Kidney epithelial cell (primary cell): Measurements from ENCODE around the gene COX6B1. TPM values are rescaled to one million over a fixed set of nuclear protein-coding genes. Genes with fewer than 3 reads are reported as not detected.

Experiments used
- DNase-seq: peaks from one replicate; pipeline ENCODE4 v3.0.0-alpha.2; 2010; ENCODE audit warnings: low read depth
- H3K27me3 ChIP-seq: 2 replicates; pipeline ENCODE4 v1.6.0; 2011; ENCODE audit warnings: low read length; ENCODE audit not compliant: control insufficient read depth, insufficient read depth
- H3K36me3 ChIP-seq: 2 replicates; pipeline ENCODE4 v1.5.1; 2011; ENCODE audit warnings: low read length; ENCODE audit not compliant: control insufficient read depth, insufficient read depth
- H3K4me3 ChIP-seq: 2 replicates; pipeline ENCODE4 v1.5.1; 2011; ENCODE audit warnings: low read depth, mild to moderate bottlenecking, control low read depth, low read length
- CTCF ChIP-seq: IDR thresholded peaks from 2 replicates; pipeline ENCODE4 v1.5.1; 2011; ENCODE audit warnings: mild to moderate bottlenecking, moderate library complexity, low read length, control low read depth, inconsistent platforms; ENCODE audit not compliant: insufficient read depth, poor library complexity, severe bottlenecking
- total RNA-seq: library from RNA; depleted of rRNA; stranded (reverse); fragments of >200 nt; gene quantifications from 2 replicates; pipeline ENCODE4 v1.2.3, GENCODE V29; 2015

COX6B1 gene
- total RNA-seq, 1 donor from 2014 or later, result 569 TPM

- Histone ChIP-seq H3K36me3 (no peaks in the 10 kb centered on the region), H3K4me3 (no peak overlapping the region), H3K27me3 (no peaks in the 10 kb centered on the region)
- no peak for DNase-seq
- peak; percentile 99 for TF ChIP-seq CTCF
These were observed 45.9 kb downstream of the COX6B1 start for GRCh38 chr19:35693835-35694599.

- H3K27me3 ChIP-seq, result no peaks in the 10 kb centered on the region
- H3K4me3 ChIP-seq, result no peak overlapping the region
- no peak for DNase-seq
- H3K36me3 ChIP-seq, result no peaks in the 10 kb centered on the region
- no peak for TF ChIP-seq CTCF
These were observed 47.8 kb downstream of the COX6B1 start for GRCh38 chr19:35695895-35696422.

GRCh38 chr19:35696835-35697234 lies 48.7 kb downstream of the COX6B1 start:
- Histone ChIP-seq H3K27me3 (no peaks in the 10 kb centered on the region), H3K36me3 (no peaks in the 10 kb centered on the region), H3K4me3 (no peak overlapping the region)
- no peak for DNase-seq
- no peak for TF ChIP-seq CTCF

GRCh38 chr19:35702223-35703012 lies 54.3 kb downstream of the COX6B1 start:
- TF ChIP-seq CTCF, result no peak
- H3K27me3 ChIP-seq, result peaks cover 4% of the 10 kb centered on the region
- peak; percentile 93 for DNase-seq
- peak overlapping the region; percentile 38 for H3K4me3 ChIP-seq
- no peaks in the 10 kb centered on the region for H3K36me3 ChIP-seq

GRCh38 chr19:35703343-35703742 lies 55.2 kb downstream of the COX6B1 start:
- Histone ChIP-seq H3K27me3 (peaks cover 4% of the 10 kb centered on the region), H3K4me3 (no peak overlapping the region), H3K36me3 (no peaks in the 10 kb centered on the region)
- DNase-seq, result no peak
- no peak for TF ChIP-seq CTCF
